ENCODE results near the gene RERE.

DNA sequence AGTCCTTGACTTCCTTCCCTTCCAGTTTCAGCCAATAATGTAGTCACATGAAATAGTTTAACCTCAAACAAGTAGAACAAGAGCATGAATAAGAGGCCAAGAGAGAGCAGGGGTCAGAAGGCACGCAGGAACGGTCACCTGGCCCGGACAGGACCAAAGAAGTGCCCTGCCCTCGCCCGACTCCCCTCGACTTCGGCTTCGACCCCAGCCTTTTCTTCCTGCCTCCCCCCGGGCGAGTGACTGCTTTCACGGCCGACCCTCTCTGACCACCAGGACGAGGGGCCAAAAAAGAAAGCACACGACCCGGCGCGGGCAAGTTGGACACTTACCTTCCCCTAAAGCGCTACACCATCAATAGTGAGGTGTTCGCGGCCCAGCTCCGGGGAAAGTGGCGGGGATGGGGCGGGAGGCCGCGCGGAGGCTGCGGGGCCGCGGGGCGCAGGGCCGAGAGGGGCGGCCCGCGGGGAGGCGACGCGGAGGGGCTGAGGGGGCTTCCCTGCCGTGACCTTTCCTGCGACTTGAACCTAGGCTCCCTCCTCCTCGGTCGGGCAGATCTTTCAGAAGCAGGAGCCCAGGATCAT lies 519 bp downstream of the RERE start:
- no peak for TF ChIP-seq EP300 (IDR thresholded peaks at IDR 0.05)
- TF ChIP-seq, protein P1, sequence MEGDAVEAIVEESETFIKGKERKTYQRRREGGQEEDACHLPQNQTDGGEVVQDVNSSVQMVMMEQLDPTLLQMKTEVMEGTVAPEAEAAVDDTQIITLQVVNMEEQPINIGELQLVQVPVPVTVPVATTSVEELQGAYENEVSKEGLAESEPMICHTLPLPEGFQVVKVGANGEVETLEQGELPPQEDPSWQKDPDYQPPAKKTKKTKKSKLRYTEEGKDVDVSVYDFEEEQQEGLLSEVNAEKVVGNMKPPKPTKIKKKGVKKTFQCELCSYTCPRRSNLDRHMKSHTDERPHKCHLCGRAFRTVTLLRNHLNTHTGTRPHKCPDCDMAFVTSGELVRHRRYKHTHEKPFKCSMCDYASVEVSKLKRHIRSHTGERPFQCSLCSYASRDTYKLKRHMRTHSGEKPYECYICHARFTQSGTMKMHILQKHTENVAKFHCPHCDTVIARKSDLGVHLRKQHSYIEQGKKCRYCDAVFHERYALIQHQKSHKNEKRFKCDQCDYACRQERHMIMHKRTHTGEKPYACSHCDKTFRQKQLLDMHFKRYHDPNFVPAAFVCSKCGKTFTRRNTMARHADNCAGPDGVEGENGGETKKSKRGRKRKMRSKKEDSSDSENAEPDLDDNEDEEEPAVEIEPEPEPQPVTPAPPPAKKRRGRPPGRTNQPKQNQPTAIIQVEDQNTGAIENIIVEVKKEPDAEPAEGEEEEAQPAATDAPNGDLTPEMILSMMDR (IDR thresholded peaks at IDR 0.05), result peak in 1 of 5 experiments; percentile 10
- no peak for TF ChIP-seq POLR2A (IDR thresholded peaks at IDR 0.05)
